Nephron (organoid): ENCODE results near the gene SIRT2.
"Not testable (repeated sequence)": the region's sequence is repeated elsewhere in the genome, so short reads cannot be mapped to it uniquely, and the experiment has no call there.

ENCODE experiments used
- H3K27ac Mint-ChIP-seq, 3 experiments: 2 replicates each; pipeline ENCODE4 v1.8.0; 2020; ENCODE audit warnings: mixed read lengths in 3 of 3, mild to moderate bottlenecking in 2 of 3, moderate library complexity in 1 of 3
- H3K27me3 Mint-ChIP-seq: 2 replicates; pipeline ENCODE4 v1.8.0; 2021; ENCODE audit warnings: low read depth, mild to moderate bottlenecking, moderate library complexity, mixed read lengths
- H3K36me3 Mint-ChIP-seq: 2 replicates; pipeline ENCODE4 v1.8.0; 2020; ENCODE audit warnings: low read depth, mixed read lengths
- H3K4me1 Mint-ChIP-seq: 2 replicates; pipeline ENCODE4 v1.8.0; 2020; ENCODE audit warnings: mixed read lengths
- H3K4me3 Mint-ChIP-seq, 3 experiments: 2 replicates each; pipeline ENCODE4 v1.8.0; 2020; ENCODE audit warnings: mild to moderate bottlenecking in 3 of 3, mixed read lengths in 3 of 3, moderate library complexity in 2 of 3
- H3K9me3 Mint-ChIP-seq: 2 replicates; pipeline ENCODE4 v1.8.0; 2020; ENCODE audit warnings: mixed read lengths
- TF ChIP-seq, protein P1 (sequence below), 3 experiments: fragments of 200-600 bp; sonication (generic); IDR thresholded peaks; one replicate each; pipeline ENCODE4 v1.5.0; 2021; ENCODE audit warnings: antibody characterized with exemption in 3 of 3; ENCODE audit not compliant: unreplicated experiment in 3 of 3

Gene SIRT2

DNA sequence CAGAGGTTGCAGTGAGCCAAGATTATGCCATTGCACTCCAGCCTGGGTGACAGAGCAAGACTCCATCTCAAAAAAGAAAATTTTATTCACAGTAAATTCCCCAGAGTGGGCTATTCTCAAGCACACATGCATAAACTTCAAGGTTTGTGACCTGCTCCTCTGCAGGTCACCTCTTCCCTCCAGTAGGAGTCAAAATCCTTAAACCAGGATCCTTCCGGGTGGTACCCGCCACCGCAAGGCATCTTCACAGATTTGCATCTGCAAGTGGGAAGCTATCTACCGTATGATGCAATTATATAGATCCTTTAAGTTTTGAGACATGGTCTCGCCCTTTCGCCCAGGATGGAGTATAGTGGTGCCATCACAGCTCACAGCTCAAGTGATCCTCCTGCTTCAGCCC, 64.8 kb downstream of the SIRT2 start:
- no peaks in the 10 kb centered on the region for H3K27me3 Mint-ChIP-seq
- TF ChIP-seq, protein P1, sequence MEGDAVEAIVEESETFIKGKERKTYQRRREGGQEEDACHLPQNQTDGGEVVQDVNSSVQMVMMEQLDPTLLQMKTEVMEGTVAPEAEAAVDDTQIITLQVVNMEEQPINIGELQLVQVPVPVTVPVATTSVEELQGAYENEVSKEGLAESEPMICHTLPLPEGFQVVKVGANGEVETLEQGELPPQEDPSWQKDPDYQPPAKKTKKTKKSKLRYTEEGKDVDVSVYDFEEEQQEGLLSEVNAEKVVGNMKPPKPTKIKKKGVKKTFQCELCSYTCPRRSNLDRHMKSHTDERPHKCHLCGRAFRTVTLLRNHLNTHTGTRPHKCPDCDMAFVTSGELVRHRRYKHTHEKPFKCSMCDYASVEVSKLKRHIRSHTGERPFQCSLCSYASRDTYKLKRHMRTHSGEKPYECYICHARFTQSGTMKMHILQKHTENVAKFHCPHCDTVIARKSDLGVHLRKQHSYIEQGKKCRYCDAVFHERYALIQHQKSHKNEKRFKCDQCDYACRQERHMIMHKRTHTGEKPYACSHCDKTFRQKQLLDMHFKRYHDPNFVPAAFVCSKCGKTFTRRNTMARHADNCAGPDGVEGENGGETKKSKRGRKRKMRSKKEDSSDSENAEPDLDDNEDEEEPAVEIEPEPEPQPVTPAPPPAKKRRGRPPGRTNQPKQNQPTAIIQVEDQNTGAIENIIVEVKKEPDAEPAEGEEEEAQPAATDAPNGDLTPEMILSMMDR (IDR thresholded peaks at IDR 0.05; ENCODE audit: unreplicated experiment in 3 of 3): no peak
- no peaks in the 10 kb centered on the region for H3K9me3 Mint-ChIP-seq
- peaks cover 56% of the 10 kb centered on the region for H3K36me3 Mint-ChIP-seq
- peak overlapping the region; percentile 79 to 100 (median 84) for H3K27ac Mint-ChIP-seq
- peak overlapping the region in 1 of 3 experiments; percentile 20 for H3K4me3 Mint-ChIP-seq
- H3K4me1 Mint-ChIP-seq: peaks cover 16% of the 10 kb centered on the region

GRCh38 chr19:38834104-38834490, 65.3 kb downstream of the SIRT2 start:
- H3K36me3 Mint-ChIP-seq: peaks cover 51% of the 10 kb centered on the region
- peak overlapping the region; percentile 79 to 100 (median 90) for H3K27ac Mint-ChIP-seq
- H3K27me3 Mint-ChIP-seq: no peaks in the 10 kb centered on the region
- no peaks in the 10 kb centered on the region for H3K9me3 Mint-ChIP-seq
- no peak overlapping the region for H3K4me3 Mint-ChIP-seq
- TF ChIP-seq, protein P1 (IDR thresholded peaks at IDR 0.05; ENCODE audit: unreplicated experiment in 3 of 3): no peak
- peaks cover 16% of the 10 kb centered on the region for H3K4me1 Mint-ChIP-seq

DNA sequence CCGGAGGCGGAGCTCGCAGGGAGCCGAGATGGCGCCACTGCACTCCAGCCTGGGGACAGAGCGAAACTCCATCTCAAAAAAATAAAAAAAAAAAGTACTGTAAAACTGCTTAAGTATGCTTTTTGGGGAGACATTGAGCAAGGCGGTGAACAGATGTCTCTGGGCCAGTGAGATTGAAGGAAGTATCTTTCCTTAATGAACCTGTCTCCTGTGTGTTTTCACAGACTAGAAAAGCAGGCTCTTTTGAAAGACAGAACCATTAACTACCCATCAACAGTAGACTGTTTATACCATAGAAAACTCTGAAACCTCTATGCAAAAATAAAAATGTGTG, 66.4 kb downstream of the SIRT2 start:
- TF ChIP-seq, protein P1 (IDR thresholded peaks at IDR 0.05; ENCODE audit: unreplicated experiment in 3 of 3): no peak
- Mint-ChIP-seq H3K4me3 (peak overlapping the region in 1 of 3 experiments; percentile 19), H3K27me3 (no peaks in the 10 kb centered on the region), H3K9me3 (no peaks in the 10 kb centered on the region), H3K4me1 (peaks cover 16% of the 10 kb centered on the region), H3K36me3 (peaks cover 46% of the 10 kb centered on the region), H3K27ac (peak overlapping the region; percentile 80 to 100 (median 99))

- TF ChIP-seq, protein P1 (IDR thresholded peaks at IDR 0.05; ENCODE audit: unreplicated experiment in 3 of 3): no peak
Measured at GRCh38 chr19:38831142-38831605, 68.2 kb downstream of the SIRT2 start.

GRCh38 chr19:38830039-38830733, 69.2 kb downstream of the SIRT2 start:
- no peaks in the 10 kb centered on the region for H3K27me3 Mint-ChIP-seq

More at GRCh38 chr19:38831142-38831605, 68.2 kb downstream of the SIRT2 start:
- Mint-ChIP-seq H3K4me1 (peaks cover 21% of the 10 kb centered on the region), H3K36me3 (peaks cover 44% of the 10 kb centered on the region), H3K4me3 (peak overlapping the region; percentile 88 to 92 (median 89)), H3K27me3 (no peaks in the 10 kb centered on the region), H3K27ac (peak overlapping the region; percentile 99 to 100 (median 100)), H3K9me3 (no peaks in the 10 kb centered on the region)

GRCh38 chr19:38829203-38829602, 70.2 kb downstream of the SIRT2 start:
- Mint-ChIP-seq H3K36me3 (peaks cover 48% of the 10 kb centered on the region), H3K4me1 (peaks cover 33% of the 10 kb centered on the region), H3K4me3 (peak overlapping the region in 2 of 3 experiments; percentile 88 to 92)
- H3K9me3 Mint-ChIP-seq, H3K27me3 Mint-ChIP-seq, H3K27ac Mint-ChIP-seq: not testable (repeated sequence)

More at GRCh38 chr19:38830039-38830733, 69.2 kb downstream of the SIRT2 start:
- Mint-ChIP-seq H3K36me3 (peaks cover 43% of the 10 kb centered on the region), H3K4me1 (peaks cover 24% of the 10 kb centered on the region), H3K4me3 (peak overlapping the region; percentile 88 to 92 (median 89)), H3K9me3 (no peaks in the 10 kb centered on the region), H3K27ac (peak overlapping the region; percentile 99 to 100 (median 100))
- TF ChIP-seq, protein P1 (IDR thresholded peaks at IDR 0.05; ENCODE audit: unreplicated experiment in 3 of 3): no peak
